Measurements from ENCODE around the gene EML2.

Gene EML2

GRCh38 chr19:45601524-45602374 is 37.4 kb downstream of the EML2 start, which contains the start of gene GPR4:
GPR4 (minus strand) TSS chr19:45602212; CDS start chr19:45591866, 10,346 bp downstream.
- no peak for TF ChIP-seq CTCF (IDR thresholded peaks at IDR 0.05; ENCODE audit: insufficient read depth, low read length, missing control alignments)
- ChIA-PET CTCF (interaction anchor here (1.0 to 1.3 kb wide), 3 partner anchors 10 to 40 kb away, joined by 3 to 4 read pairs (median 3); no protein-coding TSS in a partner anchor), POLR2A (no interaction called here)
- no peak for DNase-seq (ENCODE audit: low read depth, low spot score)
- no peak within 1 kb of the TSS for H3K4me3 ChIP-seq (ENCODE audit: low read depth, low read length)

DNA sequence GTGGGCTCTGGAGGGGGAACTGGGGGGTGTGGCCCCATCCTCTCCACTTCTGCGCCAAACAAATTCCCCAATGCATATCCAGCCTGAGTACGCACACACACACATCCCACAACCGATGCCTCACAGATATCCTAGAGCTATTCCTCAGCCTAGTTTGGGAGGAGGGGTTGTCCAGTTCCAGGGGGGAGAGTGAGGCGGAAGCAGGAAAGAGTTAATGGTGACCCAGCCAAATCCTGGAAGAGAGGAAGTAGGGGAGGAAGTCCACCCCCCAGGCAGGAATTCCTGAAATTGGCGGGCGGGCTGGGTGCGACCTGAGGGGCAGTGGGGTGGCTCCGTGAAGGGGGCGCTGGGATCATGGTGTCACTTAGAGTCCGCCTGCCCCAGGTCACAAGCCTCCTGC is 38.1 kb downstream of the EML2 start:
- POLR2A ChIA-PET = no interaction called here
- CTCF ChIA-PET = interaction anchor here (1.0 to 1.1 kb wide), 2 partner anchors 10 to 41 kb away, joined by 3 read pairs; no protein-coding TSS in a partner anchor

DNA sequence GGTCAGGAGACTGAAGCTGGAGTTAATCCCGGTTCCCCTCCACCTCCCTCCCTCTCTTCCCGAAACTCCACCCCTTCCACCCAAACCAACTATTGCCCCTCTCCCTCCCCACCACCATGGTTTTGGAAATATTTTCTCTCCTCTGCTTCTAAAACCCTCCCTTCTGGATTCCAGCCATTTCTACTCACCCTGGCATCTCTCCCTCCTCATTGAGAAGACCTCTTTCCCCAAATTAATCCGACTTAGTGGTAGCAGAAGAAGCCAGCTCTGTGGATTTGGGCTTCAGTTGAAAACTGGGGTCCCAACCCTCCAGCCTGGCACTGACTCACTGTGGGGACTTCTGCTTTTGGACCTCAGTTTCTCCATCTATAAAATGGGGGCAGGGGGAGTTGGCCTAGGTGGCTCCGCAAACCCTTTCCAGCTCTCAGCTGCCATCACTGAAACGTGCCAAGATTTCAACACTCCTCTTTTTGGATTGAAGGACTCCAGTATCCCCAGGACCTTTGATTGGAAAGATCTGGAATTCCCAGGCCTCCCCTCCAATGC is 38.8 kb downstream of the EML2 start:
- no peak overlapping the region for H3K4me3 ChIP-seq (ENCODE audit: low read depth, low read length)
- TF ChIP-seq CTCF (IDR thresholded peaks at IDR 0.05; ENCODE audit: insufficient read depth, low read length, missing control alignments) = no peak
- no peak for DNase-seq (ENCODE audit: low read depth, low spot score)
- POLR2A ChIA-PET = no interaction called here
- CTCF ChIA-PET = interaction anchor here (1.1 kb wide), 1 partner anchor 42 kb away, joined by 3 read pairs; no protein-coding TSS in a partner anchor

More for the DNA sequence above, 38.1 kb downstream of the EML2 start:
- no peak for TF ChIP-seq CTCF (IDR thresholded peaks at IDR 0.05; ENCODE audit: insufficient read depth, low read length, missing control alignments)
- DNase-seq (ENCODE audit: low read depth, low spot score) = no peak
- no peak overlapping the region for H3K4me3 ChIP-seq (ENCODE audit: low read depth, low read length)

DNA sequence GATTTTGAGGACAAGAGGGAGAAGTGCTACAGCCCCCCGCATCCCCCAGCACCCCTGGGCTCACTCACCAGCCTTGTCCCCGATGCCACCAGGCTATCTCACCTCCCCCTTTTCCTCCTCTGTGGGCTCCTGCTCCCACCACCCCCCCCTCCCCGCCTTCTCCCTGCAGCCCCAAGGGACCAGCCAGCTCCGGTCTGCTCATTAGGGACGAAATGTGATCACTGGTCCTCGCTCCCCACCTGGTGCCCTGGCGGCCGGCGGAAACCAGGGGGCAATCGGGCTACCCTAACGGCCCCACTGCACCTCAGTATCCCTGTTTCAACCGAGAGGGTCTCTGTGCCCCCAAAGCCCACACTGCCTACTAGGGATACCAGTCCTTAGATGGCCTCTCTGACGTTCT is 39.9 kb downstream of the EML2 start:
- DNase-seq (ENCODE audit: low read depth, low spot score) = no peak
- TF ChIP-seq CTCF (IDR thresholded peaks at IDR 0.05; ENCODE audit: insufficient read depth, low read length, missing control alignments) = no peak
- POLR2A ChIA-PET = no interaction called here
- no peak overlapping the region for H3K4me3 ChIP-seq (ENCODE audit: low read depth, low read length)
- CTCF ChIA-PET = interaction anchor here (0.7 to 2.8 kb wide), 6 partner anchors 9 to 94 kb away, joined by 3 to 18 read pairs (median 4); partner anchors contain the start of gene QPCTL

- no peak overlapping the region for H3K4me3 ChIP-seq (ENCODE audit: low read depth, low read length)
- ChIA-PET POLR2A (no interaction called here), CTCF (interaction anchor here (0.9 to 2.8 kb wide), 5 partner anchors 10 to 95 kb away, joined by 3 to 18 read pairs (median 4); partner anchors contain the start of gene QPCTL)
- no peak for DNase-seq (ENCODE audit: low read depth, low spot score)
- TF ChIP-seq CTCF (IDR thresholded peaks at IDR 0.05; ENCODE audit: insufficient read depth, low read length, missing control alignments) = no peak
These were observed 40.8 kb downstream of the EML2 start for GRCh38 chr19:45598267-45599001.

Data from AG04449 (cell line).